ENCODE results near the gene DHX36.
A peak's percentile ranks its signal among the peaks of the same experiment; 100 is the strongest.

DHX36 gene

DNA sequence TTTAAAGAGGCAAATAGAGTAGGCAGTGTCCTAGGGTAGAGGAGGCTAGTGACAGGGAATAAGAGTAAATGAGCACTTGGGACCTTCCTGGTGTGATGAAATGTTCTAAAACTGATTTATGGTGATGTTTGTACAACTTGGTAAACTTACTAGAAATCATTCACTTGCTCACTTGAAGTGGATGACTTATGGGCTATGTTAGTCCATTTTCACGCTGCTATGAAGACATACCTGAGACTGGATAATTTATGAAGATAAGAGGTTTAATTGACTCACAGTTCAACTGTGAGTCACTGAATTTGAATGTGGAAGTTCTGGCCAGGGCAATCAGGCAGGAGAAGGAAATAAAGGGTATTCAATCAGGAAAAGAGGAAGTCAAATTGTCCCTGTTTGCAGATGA, 31.7 kb upstream of the DHX36 start:
- Histone ChIP-seq H4K8ac (ENCODE audit: low read depth, low read length) (no peak overlapping the region), H3K4me2 (ENCODE audit: low read length) (no peak overlapping the region), H2BK5ac (ENCODE audit: low read depth, low read length, poor library complexity) (no peak overlapping the region), H3K9me3 (ENCODE audit: insufficient read depth, low read depth, low read length) (no peaks in the 10 kb centered on the region), H2BK120ac (ENCODE audit: insufficient read depth, low read length, poor library complexity) (no peak overlapping the region), H3K9ac (ENCODE audit: low read length) (no peak overlapping the region), H3K36me3 (ENCODE audit: control insufficient read depth in 1 of 2, insufficient read depth in 2 of 2, low read length in 2 of 2) (no peaks in the 10 kb centered on the region), H3K23ac (ENCODE audit: low read length) (no peak overlapping the region), H3K79me1 (ENCODE audit: low read length) (no peaks in the 10 kb centered on the region), H3K27ac (ENCODE audit: low read depth, low read length) (no peak overlapping the region), H2BK12ac (ENCODE audit: low read length) (no peak overlapping the region), H3K14ac (ENCODE audit: low read length) (no peak overlapping the region), H3K4me1 (ENCODE audit: control insufficient read depth in 1 of 2, insufficient read depth in 2 of 2, low read length in 2 of 2) (no peaks in the 10 kb centered on the region), H3K4ac (ENCODE audit: low read depth, low read length) (no peak overlapping the region), H4K91ac (ENCODE audit: low read depth, low read length) (no peak overlapping the region), H2AFZ (ENCODE audit: insufficient read depth, low read length, poor library complexity) (no peak overlapping the region), H4K12ac (ENCODE audit: low read depth, low read length) (no peak overlapping the region), H2AK5ac (ENCODE audit: low read length) (no peak overlapping the region), H3K79me2 (ENCODE audit: control insufficient read depth, insufficient read depth, low read length, poor library complexity) (no peaks in the 10 kb centered on the region), H3K4me3 (ENCODE audit: low read depth, low read length) (no peak overlapping the region), H3K27me3 (ENCODE audit: insufficient read depth, low read length) (no peaks in the 10 kb centered on the region), H3K18ac (ENCODE audit: low read length) (no peak overlapping the region)
- WGBS (ENCODE audit: extremely low coverage, insufficient coverage, insufficient read length), result no CpG with 5 or more reads among the region's 1 CpG
- DNase-seq, result peak in 1 of 2 donors; percentile 56

DNA sequence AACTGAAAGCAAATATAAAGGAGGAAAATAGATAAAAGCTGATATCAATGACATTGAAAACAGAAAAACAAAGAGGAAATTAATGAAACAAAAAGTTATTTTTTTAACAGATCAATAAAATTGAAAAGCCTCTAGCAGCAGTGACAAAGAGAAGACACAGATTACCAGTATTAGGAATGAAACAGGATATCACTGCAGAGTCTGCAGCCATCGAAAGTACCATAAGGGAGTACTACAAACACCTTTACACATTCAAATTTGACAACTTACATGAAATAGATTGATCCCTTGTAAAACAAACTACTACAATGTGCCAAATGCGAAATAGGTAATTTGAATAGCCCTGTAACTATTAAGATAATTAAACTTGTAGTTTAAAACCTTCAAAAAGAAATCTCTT, 24.9 kb upstream of the DHX36 start:
- H3K14ac ChIP-seq (ENCODE audit: low read length), result no peak overlapping the region
- H3K4me1 ChIP-seq (ENCODE audit: control insufficient read depth in 1 of 2, insufficient read depth in 2 of 2, low read length in 2 of 2), result no peaks in the 10 kb centered on the region
- H4K12ac ChIP-seq (ENCODE audit: low read depth, low read length), result no peak overlapping the region
- no peaks in the 10 kb centered on the region for H3K36me3 ChIP-seq (ENCODE audit: control insufficient read depth in 1 of 2, insufficient read depth in 2 of 2, low read length in 2 of 2)
- no peak overlapping the region for H3K23ac ChIP-seq (ENCODE audit: low read length)
- H3K4me2 ChIP-seq (ENCODE audit: low read length), result no peak overlapping the region
- DNase-seq, result no peak
- no peak overlapping the region for H2AFZ ChIP-seq (ENCODE audit: insufficient read depth, low read length, poor library complexity)
- H2BK5ac ChIP-seq (ENCODE audit: low read depth, low read length, poor library complexity), result no peak overlapping the region
- H2AK5ac ChIP-seq (ENCODE audit: low read length), result no peak overlapping the region
- no peak overlapping the region for H2BK120ac ChIP-seq (ENCODE audit: insufficient read depth, low read length, poor library complexity)
- no peaks in the 10 kb centered on the region for H3K9me3 ChIP-seq (ENCODE audit: insufficient read depth, low read depth, low read length)
- H3K18ac ChIP-seq (ENCODE audit: low read length), result no peak overlapping the region
- no peak overlapping the region for H2BK12ac ChIP-seq (ENCODE audit: low read length)
- no CpG with 5 or more reads among the region's 2 CpGs for WGBS (ENCODE audit: extremely low coverage, insufficient coverage, insufficient read length)
- no peaks in the 10 kb centered on the region for H3K79me2 ChIP-seq (ENCODE audit: control insufficient read depth, insufficient read depth, low read length, poor library complexity)
- no peak overlapping the region for H3K4ac ChIP-seq (ENCODE audit: low read depth, low read length)
- no peak overlapping the region for H3K9ac ChIP-seq (ENCODE audit: low read length)
- peaks cover 2% of the 10 kb centered on the region for H3K79me1 ChIP-seq (ENCODE audit: low read length)
- no peak overlapping the region for H3K4me3 ChIP-seq (ENCODE audit: low read depth, low read length)
- H4K91ac ChIP-seq (ENCODE audit: low read depth, low read length), result no peak overlapping the region
- H3K27ac ChIP-seq (ENCODE audit: low read depth, low read length), result no peak overlapping the region
- no peak overlapping the region for H4K8ac ChIP-seq (ENCODE audit: low read depth, low read length)
- no peaks in the 10 kb centered on the region for H3K27me3 ChIP-seq (ENCODE audit: insufficient read depth, low read length)

GRCh38 chr3:154345422-154346122, 21.3 kb upstream of the DHX36 start:
- Histone ChIP-seq H3K36me3 (ENCODE audit: control insufficient read depth in 1 of 2, insufficient read depth in 2 of 2, low read length in 2 of 2) (no peaks in the 10 kb centered on the region), H4K12ac (ENCODE audit: low read depth, low read length) (no peak overlapping the region), H3K14ac (ENCODE audit: low read length) (no peak overlapping the region), H3K23ac (ENCODE audit: low read length) (no peak overlapping the region), H2BK120ac (ENCODE audit: insufficient read depth, low read length, poor library complexity) (no peak overlapping the region), H3K79me2 (ENCODE audit: control insufficient read depth, insufficient read depth, low read length, poor library complexity) (no peaks in the 10 kb centered on the region), H2AK5ac (ENCODE audit: low read length) (no peak overlapping the region), H3K9me3 (ENCODE audit: insufficient read depth, low read depth, low read length) (no peaks in the 10 kb centered on the region), H3K9ac (ENCODE audit: low read length) (no peak overlapping the region), H4K8ac (ENCODE audit: low read depth, low read length) (no peak overlapping the region), H3K4ac (ENCODE audit: low read depth, low read length) (no peak overlapping the region), H2AFZ (ENCODE audit: insufficient read depth, low read length, poor library complexity) (no peak overlapping the region), H3K4me1 (ENCODE audit: control insufficient read depth in 1 of 2, insufficient read depth in 2 of 2, low read length in 2 of 2) (no peaks in the 10 kb centered on the region), H2BK12ac (ENCODE audit: low read length) (no peak overlapping the region), H3K27ac (ENCODE audit: low read depth, low read length) (no peak overlapping the region), H3K79me1 (ENCODE audit: low read length) (peaks cover 2% of the 10 kb centered on the region), H3K18ac (ENCODE audit: low read length) (no peak overlapping the region), H2BK5ac (ENCODE audit: low read depth, low read length, poor library complexity) (no peak overlapping the region), H3K4me2 (ENCODE audit: low read length) (no peak overlapping the region), H3K4me3 (ENCODE audit: low read depth, low read length) (no peak overlapping the region), H3K27me3 (ENCODE audit: insufficient read depth, low read length) (no peaks in the 10 kb centered on the region), H4K91ac (ENCODE audit: low read depth, low read length) (no peak overlapping the region)
- WGBS (ENCODE audit: extremely low coverage, insufficient coverage, insufficient read length), result no CpG with 5 or more reads among the region's 2 CpGs
- no peak for DNase-seq

DNA sequence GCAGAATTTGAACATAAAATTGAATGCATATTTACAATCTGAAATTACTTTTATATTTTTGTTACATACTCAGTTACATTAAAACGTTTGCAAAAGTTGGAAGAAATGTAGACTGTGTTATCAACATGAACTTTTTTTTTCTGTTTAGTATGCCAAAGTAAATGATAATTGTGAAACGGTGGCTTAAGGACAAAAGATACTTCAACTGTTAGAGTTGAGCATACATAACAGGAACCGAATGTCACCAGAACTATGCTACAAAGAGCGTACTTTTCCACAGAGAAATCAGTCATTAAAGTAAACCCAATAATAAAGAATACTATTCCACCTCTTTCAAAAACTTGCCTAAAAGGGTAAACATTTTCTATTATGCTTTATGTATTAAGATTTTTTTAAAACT, 14.3 kb upstream of the DHX36 start:
- Histone ChIP-seq H2BK5ac (ENCODE audit: low read depth, low read length, poor library complexity) (no peak overlapping the region), H2AFZ (ENCODE audit: insufficient read depth, low read length, poor library complexity) (no peak overlapping the region), H2BK12ac (ENCODE audit: low read length) (no peak overlapping the region), H3K18ac (ENCODE audit: low read length) (no peak overlapping the region), H3K27ac (ENCODE audit: low read depth, low read length) (no peak overlapping the region), H3K4ac (ENCODE audit: low read depth, low read length) (no peak overlapping the region), H3K4me1 (ENCODE audit: control insufficient read depth in 1 of 2, insufficient read depth in 2 of 2, low read length in 2 of 2) (no peaks in the 10 kb centered on the region), H3K4me3 (ENCODE audit: low read depth, low read length) (no peak overlapping the region), H3K14ac (ENCODE audit: low read length) (no peak overlapping the region), H3K9me3 (ENCODE audit: insufficient read depth, low read depth, low read length) (no peaks in the 10 kb centered on the region), H2BK120ac (ENCODE audit: insufficient read depth, low read length, poor library complexity) (no peak overlapping the region), H3K79me1 (ENCODE audit: low read length) (no peaks in the 10 kb centered on the region), H3K23ac (ENCODE audit: low read length) (no peak overlapping the region), H3K4me2 (ENCODE audit: low read length) (no peak overlapping the region), H3K36me3 (ENCODE audit: control insufficient read depth in 1 of 2, insufficient read depth in 2 of 2, low read length in 2 of 2) (no peaks in the 10 kb centered on the region), H3K79me2 (ENCODE audit: control insufficient read depth, insufficient read depth, low read length, poor library complexity) (no peaks in the 10 kb centered on the region), H3K9ac (ENCODE audit: low read length) (no peak overlapping the region), H2AK5ac (ENCODE audit: low read length) (no peak overlapping the region), H4K12ac (ENCODE audit: low read depth, low read length) (no peak overlapping the region), H4K91ac (ENCODE audit: low read depth, low read length) (no peak overlapping the region), H4K8ac (ENCODE audit: low read depth, low read length) (no peak overlapping the region), H3K27me3 (ENCODE audit: insufficient read depth, low read length) (no peaks in the 10 kb centered on the region)
- DNase-seq, result no peak
- no CpG with 5 or more reads among the region's 4 CpGs for WGBS (ENCODE audit: extremely low coverage, insufficient coverage, insufficient read length)

Data from trophoblast cell (in vitro differentiated cells and primary cell).